Parathyroid adenoma (tissue), 2 donors: Measurements from ENCODE around the gene PRMT3.

Experiments
- H2AFZ ChIP-seq: fragments of 300-600 bp; sonication (generic); one replicate; pipeline ENCODE4 v1.7.0; 2017; ENCODE audit warnings: antibody characterized with exemption, mild to moderate bottlenecking
- H3K27ac ChIP-seq: fragments of 300-600 bp; sonication (generic); one replicate; pipeline ENCODE4 v1.7.0; 2017
- H3K27me3 ChIP-seq: fragments of 300-600 bp; sonication (generic); one replicate; pipeline ENCODE4 v1.7.0; 2017; ENCODE audit warnings: low read length; ENCODE audit not compliant: control insufficient read depth, insufficient read depth
- H3K36me3 ChIP-seq: fragments of 300-600 bp; sonication (generic); one replicate; pipeline ENCODE4 v1.7.0; 2017; ENCODE audit warnings: low read length; ENCODE audit not compliant: control insufficient read depth, insufficient read depth
- H3K4me1 ChIP-seq: fragments of 300-600 bp; sonication (generic); one replicate; pipeline ENCODE4 v1.7.0; 2017; ENCODE audit warnings: control low read depth
- H3K4me2 ChIP-seq: fragments of 300-600 bp; sonication (generic); one replicate; pipeline ENCODE4 v1.7.0; 2017; ENCODE audit warnings: low read length
- H3K4me3 ChIP-seq: fragments of 300-600 bp; sonication (generic); one replicate; pipeline ENCODE4 v1.7.0; 2017; ENCODE audit warnings: low read depth, low read length
- H3K79me2 ChIP-seq: fragments of 300-600 bp; sonication (generic); one replicate; pipeline ENCODE4 v1.7.0; 2017; ENCODE audit warnings: control low read depth
- H3K9ac ChIP-seq: fragments of 300-600 bp; sonication (generic); one replicate; pipeline ENCODE4 v1.7.0; 2017; ENCODE audit warnings: mild to moderate bottlenecking
- H3K9me3 ChIP-seq: fragments of 300-600 bp; sonication (generic); one replicate; pipeline ENCODE4 v1.7.0; 2017; ENCODE audit warnings: low read length; ENCODE audit not compliant: control insufficient read depth
- CTCF ChIP-seq: fragments of 300-600 bp; sonication (generic); IDR thresholded peaks from one replicate; pipeline ENCODE4 v1.7.0; 2017; ENCODE audit warnings: antibody characterized with exemption, mild to moderate bottlenecking
- donor health status: primary hyperparathyroidism.

Gene PRMT3

GRCh38 chr11:20415432-20415831 lies 27.9 kb downstream of the PRMT3 start:
- Histone ChIP-seq H2AFZ (no peak overlapping the region), H3K9me3 (no peaks in the 10 kb centered on the region), H3K36me3 (no peaks in the 10 kb centered on the region), H3K4me3 (no peak overlapping the region), H3K27me3 (no peaks in the 10 kb centered on the region), H3K79me2 (no peaks in the 10 kb centered on the region), H3K4me1 (no peaks in the 10 kb centered on the region), H3K27ac (no peak overlapping the region), H3K9ac (no peak overlapping the region), H3K4me2 (no peak overlapping the region)
- TF ChIP-seq CTCF: no peak

- H3K4me1 ChIP-seq: no peaks in the 10 kb centered on the region
- H3K27ac ChIP-seq: no peak overlapping the region
- no peak overlapping the region for H3K9ac ChIP-seq
- H3K36me3 ChIP-seq: no peaks in the 10 kb centered on the region
- no peak overlapping the region for H2AFZ ChIP-seq
- TF ChIP-seq CTCF: no peak
- no peak overlapping the region for H3K4me2 ChIP-seq
- H3K79me2 ChIP-seq: no peaks in the 10 kb centered on the region
- H3K9me3 ChIP-seq: no peaks in the 10 kb centered on the region
- H3K4me3 ChIP-seq: no peak overlapping the region
- no peaks in the 10 kb centered on the region for H3K27me3 ChIP-seq
These were observed 30.3 kb downstream of the PRMT3 start for GRCh38 chr11:20417771-20418170.

- Histone ChIP-seq H3K27me3 (no peaks in the 10 kb centered on the region), H3K9ac (no peak overlapping the region), H3K36me3 (no peaks in the 10 kb centered on the region), H3K27ac (no peak overlapping the region), H3K4me3 (no peak overlapping the region), H2AFZ (no peak overlapping the region), H3K4me2 (no peak overlapping the region), H3K79me2 (no peaks in the 10 kb centered on the region), H3K4me1 (no peaks in the 10 kb centered on the region), H3K9me3 (no peaks in the 10 kb centered on the region)
- no peak for TF ChIP-seq CTCF
These were observed 34.4 kb downstream of the PRMT3 start for GRCh38 chr11:20421946-20422345.

- no peak overlapping the region for H3K4me3 ChIP-seq
- H2AFZ ChIP-seq: no peak overlapping the region
- H3K27me3 ChIP-seq: no peaks in the 10 kb centered on the region
- no peak for TF ChIP-seq CTCF
- no peaks in the 10 kb centered on the region for H3K36me3 ChIP-seq
- H3K4me1 ChIP-seq: no peaks in the 10 kb centered on the region
- no peak overlapping the region for H3K27ac ChIP-seq
- no peaks in the 10 kb centered on the region for H3K9me3 ChIP-seq
- no peak overlapping the region for H3K4me2 ChIP-seq
- no peaks in the 10 kb centered on the region for H3K79me2 ChIP-seq
- no peak overlapping the region for H3K9ac ChIP-seq
These were observed 41.7 kb downstream of the PRMT3 start for GRCh38 chr11:20429216-20429615.

GRCh38 chr11:20438637-20439036 lies 51.1 kb downstream of the PRMT3 start:
- Histone ChIP-seq H3K9ac (no peak overlapping the region), H2AFZ (no peak overlapping the region), H3K27ac (no peak overlapping the region), H3K9me3 (no peaks in the 10 kb centered on the region), H3K4me2 (no peak overlapping the region), H3K36me3 (no peaks in the 10 kb centered on the region), H3K27me3 (no peaks in the 10 kb centered on the region), H3K79me2 (no peaks in the 10 kb centered on the region), H3K4me1 (no peaks in the 10 kb centered on the region), H3K4me3 (no peak overlapping the region)
- TF ChIP-seq CTCF: no peak
